OCI-LY7 (cell line): Measurements from ENCODE around the gene ADAM29.

Source experiments
- CTCF ChIP-seq: fragments of 200-600 bp; sonication (generic); conservative IDR thresholded peaks from 2 replicates; pipeline ENCODE4 v1.5.1; 2014; ENCODE audit warnings: mild to moderate bottlenecking, antibody characterized with exemption, low read length, moderate library complexity, mixed read lengths
- EZH2phosphoT487 ChIP-seq: fragments of 200-600 bp; sonication (generic); IDR thresholded peaks from 2 replicates; pipeline ENCODE4 v1.6.1; 2018; ENCODE audit warnings: low read depth, borderline replicate concordance, mild to moderate bottlenecking, mixed run types, antibody characterized with exemption, low read length, moderate library complexity, mixed read lengths

DNA sequence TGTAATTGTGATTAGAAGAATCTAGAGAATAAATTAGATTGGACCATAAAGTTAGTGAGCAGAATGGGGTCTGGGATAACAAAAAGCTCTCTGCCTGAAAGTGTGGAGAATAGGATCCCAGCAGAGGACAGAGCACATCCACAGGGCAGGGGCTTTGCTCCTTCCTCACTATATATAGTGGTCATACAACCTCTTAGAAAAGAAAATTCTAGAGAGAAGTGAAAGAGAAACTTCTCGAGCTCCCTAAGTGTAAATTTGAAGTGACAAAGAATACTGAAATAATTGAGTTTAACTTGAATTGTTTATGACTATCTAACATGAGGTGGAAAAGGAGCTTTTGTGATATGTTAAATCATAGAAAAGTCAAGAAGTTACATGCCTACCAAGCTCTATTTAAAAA is 14.9 kb downstream of the ADAM29 start:
- TF ChIP-seq CTCF (no peak), EZH2phosphoT487 (no peak)
